ENCODE data around the gene EP300. TPM values are rescaled to one million over a fixed set of nuclear protein-coding genes. Genes with fewer than 3 reads are reported as not detected.
A peak's percentile ranks its signal among the peaks of the same experiment; 100 is the strongest.
"Not testable (repeated sequence)": the region's sequence is repeated elsewhere in the genome, so short reads cannot be mapped to it uniquely, and the experiment has no call there.

The EP300 gene
- total RNA-seq = 10 to 100 TPM; 25.6 to 38.0 (median 35.5) TPM
- 13.2 TPM for polyA plus RNA-seq
- long read RNA-seq, donor 1, partial matches to known transcripts = 9 of 17 reads
- long read RNA-seq, donor 1, other reads (novel, unspliced or antisense) = 8 of 17 reads
- long read RNA-seq, donor 2, partial matches to known transcripts = 0 of 1 reads
- long read RNA-seq, donor 2, other reads (novel, unspliced or antisense) = 1 of 1 reads
- long read RNA-seq, donor 3, partial matches to known transcripts = 21 of 27 reads
- long read RNA-seq, donor 3, other reads (novel, unspliced or antisense) = 6 of 27 reads
- long read RNA-seq, donor 4, partial matches to known transcripts = 0 of 6 reads
- long read RNA-seq, donor 4, other reads (novel, unspliced or antisense) = 6 of 6 reads

- DNase-seq (peak; percentile 85 to 94 (median 94)), ATAC-seq (peak; percentile 52 to 59)
- H3K9me3 ChIP-seq (ENCODE audit: control insufficient read depth, low read length) = no peaks in the 10 kb centered on the region
- H3K27me3 ChIP-seq (ENCODE audit: control insufficient read depth, insufficient read depth) = no peaks in the 10 kb centered on the region
- peak within 1 kb of the TSS; percentile 92 for H3K4me3 ChIP-seq (ENCODE audit: low read length)
- H3K4me1 ChIP-seq (ENCODE audit: control insufficient read depth, insufficient read depth, low read length) = no peaks in the 10 kb centered on the region
- H3K27ac ChIP-seq (ENCODE audit: low read length) = peak within 1 kb of the TSS; percentile 85
- intact Hi-C loops (cut with DNase I) = loop anchor here in 2 of 4 donors (5.0 to 10.0 kb wide), 2 partner anchors 137 to 140 kb away; partner anchors contain the start of gene RBX1 (in 2 of the 2)
- WGBS = under 1% methylated on average over 107 of the region's 112 CpGs
These were observed at the start of gene EP300 for GRCh38 chr22:41092023-41092817. Gene EP300, plus strand, starts transcription at chr22:41092592. Its CDS starts 413 bp downstream, at chr22:41093005.

- DNase-seq = no peak
- Histone ChIP-seq H3K27ac (ENCODE audit: low read length) (no peak overlapping the region), H3K9me3 (ENCODE audit: control insufficient read depth, low read length) (no peaks in the 10 kb centered on the region), H3K4me3 (ENCODE audit: low read length) (no peak overlapping the region), H3K4me1 (ENCODE audit: control insufficient read depth, insufficient read depth, low read length) (no peaks in the 10 kb centered on the region), H3K27me3 (ENCODE audit: control insufficient read depth, insufficient read depth) (no peaks in the 10 kb centered on the region)
- 70% methylated on average over 6 of the region's 6 CpGs for WGBS
- intact Hi-C loops (cut with DNase I) = no loop called here
- no peak for ATAC-seq
These were observed 48.7 kb upstream of the EP300 start for GRCh38 chr22:41043722-41044121.

GRCh38 chr22:41045575-41045974 is 46.8 kb upstream of the EP300 start:
- H3K9me3 ChIP-seq (ENCODE audit: control insufficient read depth, low read length); H3K4me3 ChIP-seq (ENCODE audit: low read length); H3K27me3 ChIP-seq (ENCODE audit: control insufficient read depth, insufficient read depth); intact Hi-C loops (cut with DNase I); H3K27ac ChIP-seq (ENCODE audit: low read length); H3K4me1 ChIP-seq (ENCODE audit: control insufficient read depth, insufficient read depth, low read length); ATAC-seq; DNase-seq: not testable (repeated sequence)
- WGBS = 86% methylated on average over 12 of the region's 12 CpGs

GRCh38 chr22:41047801-41048211 is 44.6 kb upstream of the EP300 start:
- no peak overlapping the region for H3K4me3 ChIP-seq (ENCODE audit: low read length)
- no peaks in the 10 kb centered on the region for H3K27me3 ChIP-seq (ENCODE audit: control insufficient read depth, insufficient read depth)
- intact Hi-C loops (cut with DNase I) = no loop called here
- no peaks in the 10 kb centered on the region for H3K9me3 ChIP-seq (ENCODE audit: control insufficient read depth, low read length)
- ATAC-seq (no peak), DNase-seq (no peak)
- no peak overlapping the region for H3K27ac ChIP-seq (ENCODE audit: low read length)
- WGBS = 83% methylated on average over 3 of the region's 3 CpGs
- peaks cover 2% of the 10 kb centered on the region for H3K4me1 ChIP-seq (ENCODE audit: control insufficient read depth, insufficient read depth, low read length)

GRCh38 chr22:41048345-41048744 is 44.0 kb upstream of the EP300 start:
- WGBS = 92% methylated on average over 12 of the region's 12 CpGs
- H3K4me3 ChIP-seq (ENCODE audit: low read length); H3K9me3 ChIP-seq (ENCODE audit: control insufficient read depth, low read length); H3K27me3 ChIP-seq (ENCODE audit: control insufficient read depth, insufficient read depth); DNase-seq; H3K27ac ChIP-seq (ENCODE audit: low read length); ATAC-seq; intact Hi-C loops (cut with DNase I); H3K4me1 ChIP-seq (ENCODE audit: control insufficient read depth, insufficient read depth, low read length): not testable (repeated sequence)

- no peaks in the 10 kb centered on the region for H3K9me3 ChIP-seq (ENCODE audit: control insufficient read depth, low read length)
- intact Hi-C loops (cut with DNase I) = no loop called here
- DNase-seq (peak; percentile 64 to 89 (median 88)), ATAC-seq (peak; percentile 94)
- peaks cover 2% of the 10 kb centered on the region for H3K4me1 ChIP-seq (ENCODE audit: control insufficient read depth, insufficient read depth, low read length)
- 38% methylated on average over 31 of the region's 31 CpGs for WGBS
- no peaks in the 10 kb centered on the region for H3K27me3 ChIP-seq (ENCODE audit: control insufficient read depth, insufficient read depth)
- no peak overlapping the region for H3K4me3 ChIP-seq (ENCODE audit: low read length)
- H3K27ac ChIP-seq (ENCODE audit: low read length) = peak overlapping the region; percentile 13
These were observed 43.3 kb upstream of the EP300 start for GRCh38 chr22:41048791-41049717.

GRCh38 chr22:41049795-41050194 is 42.6 kb upstream of the EP300 start:
- DNase-seq; ATAC-seq; H3K9me3 ChIP-seq (ENCODE audit: control insufficient read depth, low read length); intact Hi-C loops (cut with DNase I); H3K27me3 ChIP-seq (ENCODE audit: control insufficient read depth, insufficient read depth); H3K27ac ChIP-seq (ENCODE audit: low read length); H3K4me3 ChIP-seq (ENCODE audit: low read length); H3K4me1 ChIP-seq (ENCODE audit: control insufficient read depth, insufficient read depth, low read length): not testable (repeated sequence)
- 89% methylated on average over 4 of the region's 4 CpGs for WGBS

- 89% methylated on average over 2 of the region's 2 CpGs for WGBS
- Histone ChIP-seq H3K27ac (ENCODE audit: low read length) (no peak overlapping the region), H3K27me3 (ENCODE audit: control insufficient read depth, insufficient read depth) (no peaks in the 10 kb centered on the region), H3K4me1 (ENCODE audit: control insufficient read depth, insufficient read depth, low read length) (peaks cover 2% of the 10 kb centered on the region), H3K4me3 (ENCODE audit: low read length) (no peak overlapping the region), H3K9me3 (ENCODE audit: control insufficient read depth, low read length) (no peaks in the 10 kb centered on the region)
- intact Hi-C loops (cut with DNase I) = no loop called here
- ATAC-seq = no peak
- DNase-seq = no peak
These were observed 41.5 kb upstream of the EP300 start for GRCh38 chr22:41050883-41051282.

- no peak overlapping the region for H3K27ac ChIP-seq (ENCODE audit: low read length)
- H3K9me3 ChIP-seq (ENCODE audit: control insufficient read depth, low read length) = no peaks in the 10 kb centered on the region
- H3K4me1 ChIP-seq (ENCODE audit: control insufficient read depth, insufficient read depth, low read length) = peaks cover 2% of the 10 kb centered on the region
- DNase-seq (no peak), ATAC-seq (no peak)
- intact Hi-C loops (cut with DNase I) = no loop called here
- 62% methylated on average over 8 of the region's 8 CpGs for WGBS
- H3K27me3 ChIP-seq (ENCODE audit: control insufficient read depth, insufficient read depth) = no peaks in the 10 kb centered on the region
- H3K4me3 ChIP-seq (ENCODE audit: low read length) = no peak overlapping the region
These were observed 39.5 kb upstream of the EP300 start for GRCh38 chr22:41052661-41053490.

GRCh38 chr22:41057076-41057475 is 35.3 kb upstream of the EP300 start:
- H3K4me3 ChIP-seq (ENCODE audit: low read length) = no peak overlapping the region
- intact Hi-C loops (cut with DNase I) = no loop called here
- H3K4me1 ChIP-seq (ENCODE audit: control insufficient read depth, insufficient read depth, low read length) = no peaks in the 10 kb centered on the region
- no peak for ATAC-seq
- DNase-seq = no peak
- H3K9me3 ChIP-seq (ENCODE audit: control insufficient read depth, low read length) = no peaks in the 10 kb centered on the region
- H3K27me3 ChIP-seq (ENCODE audit: control insufficient read depth, insufficient read depth) = no peaks in the 10 kb centered on the region
- no peak overlapping the region for H3K27ac ChIP-seq (ENCODE audit: low read length)

All from right cardiac atrium (tissue), 5 donors.